ENCODE results near the gene CPNE5. TPM values are rescaled to one million over a fixed set of nuclear protein-coding genes. Genes with fewer than 3 reads are reported as not detected.

CPNE5 gene
- total and polyA plus RNA-seq, 9 of the 15 experiments (the other 6 are each of a cell fraction or from before 2014, with no cell fraction given), result 0.14 to 1.0 (median 0.46) TPM; not detected in 2

GRCh38 chr6:36834576-36835341, 4.5 kb downstream of the CPNE5 start:
- H3K27ac ChIP-seq (ENCODE audit: extremely low read depth, low read depth, low read length), result no peak overlapping the region
- H3K9me3 ChIP-seq (replicated peaks; ENCODE audit: control insufficient read depth, insufficient read depth, low read depth, low read length), result no peaks in the 10 kb centered on the region; the same call in 1 of the 2 replicates
- peaks cover 6 to 9% of the 10 kb centered on the region in 2 experiments; a peak in 3 of 5 replicates for H3K27me3 ChIP-seq (ENCODE audit: control insufficient read depth in 2 of 2, insufficient read depth in 2 of 2, low read length in 2 of 2)
- H3K36me3 ChIP-seq (ENCODE audit: control insufficient read depth, insufficient read depth, low read length), result no peaks in the 10 kb centered on the region
- no peak for TF ChIP-seq ZNF79 (CRISPR knock-in tag; IDR thresholded peaks at IDR 0.05; ENCODE audit: low read depth)
- no peak for TF ChIP-seq KAT7 (CRISPR knock-in tag; IDR thresholded peaks at IDR 0.05; ENCODE audit: borderline replicate concordance)
- no peak for TF ChIP-seq SMARCA4 (IDR thresholded peaks at IDR 0.05)
- no peak for TF ChIP-seq IRF2 (CRISPR knock-in tag; IDR thresholded peaks at IDR 0.05)
- no peak for TF ChIP-seq HMGN3 (IDR thresholded peaks at IDR 0.05; ENCODE audit: borderline replicate concordance, extremely low read depth, insufficient read length, low read depth, low read length)
- no peak for TF ChIP-seq ELK3 (CRISPR knock-in tag; IDR thresholded peaks at IDR 0.05)
- TF ChIP-seq GATAD2B (IDR thresholded peaks at IDR 0.05; ENCODE audit: borderline replicate concordance), result no peak
- TF ChIP-seq ZNF780A (CRISPR knock-in tag; IDR thresholded peaks at IDR 0.05), result no peak
- TF ChIP-seq PKNOX1 (IDR thresholded peaks at IDR 0.05), result 0 out of 2 replicates have a peak, but pooled peaks have one; percentile 18
- TF ChIP-seq TRIM25 (IDR thresholded peaks at IDR 0.05; ENCODE audit: borderline replicate concordance), result no peak
- no peak for TF ChIP-seq POLR3A (IDR thresholded peaks at IDR 0.05; ENCODE audit: borderline replicate concordance, extremely low read depth, insufficient read depth, insufficient read length)
- no peak for TF ChIP-seq CBX1 (IDR thresholded peaks at IDR 0.05; ENCODE audit: low read depth)
- peak; percentile 47; the same call in 1 of the 2 replicates for TF ChIP-seq ZNF444 (CRISPR knock-in tag; IDR thresholded peaks at IDR 0.05)
- TF ChIP-seq NRF1 (conservative IDR thresholded peaks at IDR 0.05 in 1 of 2, IDR thresholded peaks at IDR 0.05 in 1 of 2), result peak; percentile 73
- in situ Hi-C loops (cut with MboI) (no loop called here), intact Hi-C loops (cut with micrococcal nuclease) (no loop called here)
- ATAC-seq (peak; percentile 60), FAIRE-seq (peak; percentile 42), DNase-seq (ENCODE audit: extremely low read depth in 1 of 4, low spot score in 3 of 4) (peak in 3 of 4 experiments; percentile 38 to 53 (median 43))
- no peak overlapping the region for H3K4me2 ChIP-seq (ENCODE audit: insufficient read depth, low read length)
- WGBS (ENCODE audit: insufficient coverage, low coverage, missing lambda C conversion rate), result 41% methylated on average over 17 of the region's 17 CpGs
- BruUV-seq (replicated peaks), result no TSS peak
- H3K9ac ChIP-seq (ENCODE audit: insufficient read depth in 1 of 2, low read depth in 2 of 2, low read length in 2 of 2), result peak overlapping the region in 1 of 2 experiments; percentile 72; a peak in 2 of 4 replicates
- no peak overlapping the region for H3K4me3 ChIP-seq
- ChIA-PET CTCF (ENCODE audit: low intra/inter-chr PET ratio) (interaction anchor here (0.6 kb wide), 1 partner anchor 880 kb away, joined by 6 read pairs; no protein-coding TSS in a partner anchor), POLR2A (interaction anchor here (0.6 to 3.8 kb wide), 8 partner anchors 9 to 181 kb away, joined by 3 to 23 read pairs (median 4); partner anchors contain the start of gene PPIL1)
- H3K9me1 ChIP-seq (ENCODE audit: control insufficient read depth, insufficient read depth, low read length), result no peaks in the 10 kb centered on the region
- H3K4me1 ChIP-seq (replicated peaks in 1 of 2; ENCODE audit: control insufficient read depth in 2 of 2, insufficient read depth in 2 of 2, low read length in 2 of 2), result peaks cover 0 to 20% of the 10 kb centered on the region in 2 experiments; a peak in 2 of 5 replicates
- H3K79me2 ChIP-seq (ENCODE audit: control insufficient read depth, insufficient read depth, low read length), result no peaks in the 10 kb centered on the region
- H4K20me1 ChIP-seq (replicated peaks; ENCODE audit: control insufficient read depth, insufficient read depth, low read length), result no peaks in the 10 kb centered on the region
- no peak overlapping the region for H2AFZ ChIP-seq (ENCODE audit: low read depth, low read length)
